Activated CD4-positive, alpha-beta T cell treated with anti-CD3 and anti-CD28 coated beads, Interleukin-2, amount 50 U/mL, for 24 hours (primary cell): ENCODE results near the gene CIITA.
"Not testable (repeated sequence)": the region's sequence is repeated elsewhere in the genome, so short reads cannot be mapped to it uniquely, and the experiment has no call there.

Experiments used
- DNase-seq, 2 donors: peaks; one replicate each; pipeline ENCODE4 v3.0.0-alpha.2; 2020; ENCODE audit warnings: low read depth in 1 of 2, low spot score in 1 of 2

CIITA gene

GRCh38 chr16:10935226-10935915 is 58.4 kb downstream of the CIITA start:
- no peak for DNase-seq

GRCh38 chr16:10936272-10936984 is 59.4 kb downstream of the CIITA start:
- no peak for DNase-seq

- DNase-seq, result no peak
Observed at GRCh38 chr16:10937068-10937859, 60.3 kb downstream of the CIITA start.

- no peak for DNase-seq
Observed at GRCh38 chr16:10938321-10938720, 61.3 kb downstream of the CIITA start.

- no peak for DNase-seq
Observed at GRCh38 chr16:10938796-10939648, 62.0 kb downstream of the CIITA start.

- DNase-seq, result no peak
Observed at GRCh38 chr16:10939649-10940234, 62.7 kb downstream of the CIITA start.

- no peak for DNase-seq
Observed at GRCh38 chr16:10940501-10941079, 63.6 kb downstream of the CIITA start.

GRCh38 chr16:10941127-10941933 is 64.3 kb downstream of the CIITA start:
- DNase-seq, result no peak

- DNase-seq, result not testable (repeated sequence)
Observed at GRCh38 chr16:10941935-10942351, 64.9 kb downstream of the CIITA start.

- DNase-seq, result peak; percentile 89 to 90
Observed at GRCh38 chr16:10942352-10943063, 65.5 kb downstream of the CIITA start, which contains the start of gene DEXI. Gene DEXI, minus strand, starts transcription at chr16:10942468. Its CDS starts 463 bp downstream, at chr16:10942005.

- DNase-seq, result no peak
Observed at GRCh38 chr16:10943064-10943353, 66.0 kb downstream of the CIITA start.

GRCh38 chr16:10944249-10945064 is 67.5 kb downstream of the CIITA start, which contains the start of gene CLEC16A:
Gene CLEC16A, plus strand, starts transcription at chr16:10944564. Its CDS starts 154 bp downstream, at chr16:10944718.
- DNase-seq, result peak; percentile 87 to 93

- DNase-seq, result no peak
Observed at GRCh38 chr16:10945065-10945787, 68.2 kb downstream of the CIITA start.

- DNase-seq, result no peak
Observed at GRCh38 chr16:10946308-10946707, 69.3 kb downstream of the CIITA start.

GRCh38 chr16:10947211-10947787 is 70.3 kb downstream of the CIITA start:
- DNase-seq, result no peak

- no peak for DNase-seq
Observed at GRCh38 chr16:10949424-10949970, 72.5 kb downstream of the CIITA start.

- DNase-seq, result no peak
Observed at GRCh38 chr16:10950393-10950792, 73.4 kb downstream of the CIITA start.
